Peyer's patch (tissue), 4 donors: Measurements from ENCODE around the gene SIRT5.

ENCODE experiments used
- POLR2A ChIP-seq, 2 donors: fragments of 450-650 bp; IDR thresholded peaks; one replicate each; pipeline ENCODE4 v1.5.1; 2017; ENCODE audit warnings: antibody characterized with exemption in 2 of 2, mild to moderate bottlenecking in 2 of 2, moderate library complexity in 2 of 2
- TF ChIP-seq, protein P1 (sequence below), 6 experiments: fragments of 450-650 bp in 4 of 6; fragments of 200-600 bp in 2 of 6; sonication (generic) in 1 of 6; IDR thresholded peaks; one replicate each; pipeline ENCODE4 v1.5.1; 2017 to 2019; ENCODE audit warnings: antibody characterized with exemption in 6 of 6, mild to moderate bottlenecking in 3 of 6, moderate library complexity in 1 of 6

DNA sequence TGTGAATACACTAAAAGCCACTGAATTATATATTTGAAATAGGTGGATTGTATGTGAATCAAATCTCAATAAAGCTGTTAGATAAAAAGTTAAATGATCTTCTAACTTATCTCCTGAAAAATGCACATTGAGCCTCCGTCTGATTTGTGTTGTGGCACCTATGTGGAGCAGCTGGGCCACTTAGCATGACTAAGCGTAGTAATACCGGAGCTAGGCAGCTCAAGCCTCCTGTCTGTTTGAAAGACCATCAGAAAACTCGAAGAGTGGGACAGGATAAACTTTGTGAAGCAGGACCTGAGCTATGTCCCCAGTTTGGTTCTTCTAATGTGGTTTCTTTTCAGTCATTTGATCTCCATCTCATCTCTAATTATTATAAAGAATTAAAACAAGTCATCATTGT is 29.7 kb downstream of the SIRT5 start:
- TF ChIP-seq, protein P1, sequence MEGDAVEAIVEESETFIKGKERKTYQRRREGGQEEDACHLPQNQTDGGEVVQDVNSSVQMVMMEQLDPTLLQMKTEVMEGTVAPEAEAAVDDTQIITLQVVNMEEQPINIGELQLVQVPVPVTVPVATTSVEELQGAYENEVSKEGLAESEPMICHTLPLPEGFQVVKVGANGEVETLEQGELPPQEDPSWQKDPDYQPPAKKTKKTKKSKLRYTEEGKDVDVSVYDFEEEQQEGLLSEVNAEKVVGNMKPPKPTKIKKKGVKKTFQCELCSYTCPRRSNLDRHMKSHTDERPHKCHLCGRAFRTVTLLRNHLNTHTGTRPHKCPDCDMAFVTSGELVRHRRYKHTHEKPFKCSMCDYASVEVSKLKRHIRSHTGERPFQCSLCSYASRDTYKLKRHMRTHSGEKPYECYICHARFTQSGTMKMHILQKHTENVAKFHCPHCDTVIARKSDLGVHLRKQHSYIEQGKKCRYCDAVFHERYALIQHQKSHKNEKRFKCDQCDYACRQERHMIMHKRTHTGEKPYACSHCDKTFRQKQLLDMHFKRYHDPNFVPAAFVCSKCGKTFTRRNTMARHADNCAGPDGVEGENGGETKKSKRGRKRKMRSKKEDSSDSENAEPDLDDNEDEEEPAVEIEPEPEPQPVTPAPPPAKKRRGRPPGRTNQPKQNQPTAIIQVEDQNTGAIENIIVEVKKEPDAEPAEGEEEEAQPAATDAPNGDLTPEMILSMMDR (IDR thresholded peaks at IDR 0.05): no peak
- no peak for TF ChIP-seq POLR2A (IDR thresholded peaks at IDR 0.05)
